ENCODE results near the gene EIF4E3. TPM values are rescaled to one million over a fixed set of nuclear protein-coding genes. Genes with fewer than 3 reads are reported as not detected.

EIF4E3 gene
- total and polyA plus RNA-seq, 10 donors = 5.0 to 52.3 (median 37.3) TPM

- DNase-seq = no peak
- Histone ChIP-seq H3K4me3 (no peak overlapping the region), H3K4me1 (no peaks in the 10 kb centered on the region), H3K27me3 (replicated peaks in 1 of 7) (peaks cover 0 to 32% (median 3%) of the 10 kb centered on the region in 7 donors), H3K9me3 (no peaks in the 10 kb centered on the region), H3K36me3 (no peaks in the 10 kb centered on the region), H3K27ac (no peak overlapping the region)
- intact Hi-C loops (cut with DNase I; ENCODE audit: low total_unique reads) = no loop called here
- 51 to 65% (median 55%) methylated on average over 5 of the region's 5 CpGs for WGBS, 5 donors
- TF ChIP-seq POLR2A (IDR thresholded peaks at IDR 0.05) (no peak), POLR2AphosphoS5 (IDR thresholded peaks at IDR 0.05) (no peak)
- TF ChIP-seq, protein P1, sequence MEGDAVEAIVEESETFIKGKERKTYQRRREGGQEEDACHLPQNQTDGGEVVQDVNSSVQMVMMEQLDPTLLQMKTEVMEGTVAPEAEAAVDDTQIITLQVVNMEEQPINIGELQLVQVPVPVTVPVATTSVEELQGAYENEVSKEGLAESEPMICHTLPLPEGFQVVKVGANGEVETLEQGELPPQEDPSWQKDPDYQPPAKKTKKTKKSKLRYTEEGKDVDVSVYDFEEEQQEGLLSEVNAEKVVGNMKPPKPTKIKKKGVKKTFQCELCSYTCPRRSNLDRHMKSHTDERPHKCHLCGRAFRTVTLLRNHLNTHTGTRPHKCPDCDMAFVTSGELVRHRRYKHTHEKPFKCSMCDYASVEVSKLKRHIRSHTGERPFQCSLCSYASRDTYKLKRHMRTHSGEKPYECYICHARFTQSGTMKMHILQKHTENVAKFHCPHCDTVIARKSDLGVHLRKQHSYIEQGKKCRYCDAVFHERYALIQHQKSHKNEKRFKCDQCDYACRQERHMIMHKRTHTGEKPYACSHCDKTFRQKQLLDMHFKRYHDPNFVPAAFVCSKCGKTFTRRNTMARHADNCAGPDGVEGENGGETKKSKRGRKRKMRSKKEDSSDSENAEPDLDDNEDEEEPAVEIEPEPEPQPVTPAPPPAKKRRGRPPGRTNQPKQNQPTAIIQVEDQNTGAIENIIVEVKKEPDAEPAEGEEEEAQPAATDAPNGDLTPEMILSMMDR (IDR thresholded peaks at IDR 0.05 in 8 of 11, conservative IDR thresholded peaks at IDR 0.05 in 3 of 11) = no peak
Measured at GRCh38 chr3:71763426-71763825, 38.2 kb upstream of the EIF4E3 start.

- WGBS, 5 donors = 70 to 87% (median 79%) methylated on average over 1 of the region's 1 CpG
- no peak for DNase-seq
- no peaks in the 10 kb centered on the region for H3K9me3 ChIP-seq
- H3K27ac ChIP-seq = no peak overlapping the region
- no peak overlapping the region for H3K4me3 ChIP-seq
- H3K27me3 ChIP-seq (replicated peaks in 1 of 7) = peaks cover 0 to 55% (median 9%) of the 10 kb centered on the region in 7 donors
- no peaks in the 10 kb centered on the region for H3K36me3 ChIP-seq
- H3K4me1 ChIP-seq = peaks cover 0 to 9% (median 0%) of the 10 kb centered on the region in 6 donors
- TF ChIP-seq, protein P1 (IDR thresholded peaks at IDR 0.05 in 8 of 11, conservative IDR thresholded peaks at IDR 0.05 in 3 of 11) = no peak
- no peak for TF ChIP-seq POLR2A (IDR thresholded peaks at IDR 0.05)
- intact Hi-C loops (cut with DNase I; ENCODE audit: low total_unique reads) = no loop called here
Measured at GRCh38 chr3:71760140-71760539, 34.9 kb upstream of the EIF4E3 start.

DNA sequence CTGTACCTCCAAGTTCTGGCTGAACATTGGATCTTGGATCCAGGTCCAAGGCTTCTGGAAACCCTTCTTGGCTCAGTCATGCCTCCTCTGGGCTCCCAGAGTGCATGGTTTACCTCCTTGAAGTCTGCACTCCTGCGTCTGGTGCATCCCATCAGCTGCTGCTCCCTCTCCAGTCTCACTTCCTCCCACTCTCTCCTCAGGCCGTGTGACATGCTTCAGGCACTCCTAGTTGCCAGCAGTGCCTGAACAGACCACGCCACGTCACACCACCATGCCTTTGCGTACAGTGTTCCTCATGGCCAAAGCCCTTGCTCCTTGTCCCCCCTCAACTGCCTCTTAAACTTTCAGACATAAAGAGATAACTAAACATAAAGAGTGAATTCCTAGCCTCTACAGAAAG, 34.2 kb upstream of the EIF4E3 start:
- intact Hi-C loops (cut with DNase I; ENCODE audit: low total_unique reads) = no loop called here
- H3K4me1 ChIP-seq = peaks cover 0 to 15% (median 0%) of the 10 kb centered on the region in 6 donors
- no peak for DNase-seq
- WGBS, 5 donors = 59 to 70% (median 63%) methylated on average over 5 of the region's 5 CpGs
- no peak overlapping the region for H3K4me3 ChIP-seq
- H3K36me3 ChIP-seq = no peaks in the 10 kb centered on the region
- no peaks in the 10 kb centered on the region for H3K9me3 ChIP-seq
- H3K27ac ChIP-seq = no peak overlapping the region
- peaks cover 0 to 62% (median 16%) of the 10 kb centered on the region in 7 donors for H3K27me3 ChIP-seq (replicated peaks in 1 of 7)
- TF ChIP-seq POLR2AphosphoS5 (IDR thresholded peaks at IDR 0.05) (peak in 1 of 3 donors; percentile 12), POLR2A (IDR thresholded peaks at IDR 0.05) (no peak)

GRCh38 chr3:71758091-71758490, 32.9 kb upstream of the EIF4E3 start:
- WGBS, 5 donors = 75 to 87% (median 80%) methylated on average over 2 of the region's 2 CpGs
- TF ChIP-seq POLR2AphosphoS5 (IDR thresholded peaks at IDR 0.05) (no peak), POLR2A (IDR thresholded peaks at IDR 0.05) (no peak)
- TF ChIP-seq, protein P1 (IDR thresholded peaks at IDR 0.05 in 8 of 11, conservative IDR thresholded peaks at IDR 0.05 in 3 of 11) = no peak

More at GRCh38 chr3:71758091-71758490, 32.9 kb upstream of the EIF4E3 start:
- Histone ChIP-seq H3K27ac (no peak overlapping the region), H3K4me1 (peaks cover 0 to 20% (median 3%) of the 10 kb centered on the region in 6 donors), H3K36me3 (no peaks in the 10 kb centered on the region), H3K4me3 (no peak overlapping the region), H3K27me3 (replicated peaks in 1 of 7) (peaks cover 0 to 69% (median 20%) of the 10 kb centered on the region in 7 donors), H3K9me3 (no peaks in the 10 kb centered on the region)
- intact Hi-C loops (cut with DNase I; ENCODE audit: low total_unique reads) = no loop called here
- DNase-seq = no peak

All from spleen (tissue), 11 donors.